NT2/D1 (cell line): Measurements from ENCODE around the gene ERGIC1.
"Not testable (repeated sequence)": the region's sequence is repeated elsewhere in the genome, so short reads cannot be mapped to it uniquely, and the experiment has no call there.

Experiments used
- DNase-seq: peaks from one replicate; pipeline ENCODE4 v3.0.0-alpha.2; 2011; ENCODE audit warnings: low read depth, low spot score
- H3K27me3 ChIP-seq: 2 replicates; pipeline ENCODE4 v1.6.0; 2011; ENCODE audit warnings: mild to moderate bottlenecking; ENCODE audit not compliant: insufficient read length, insufficient read depth
- H3K36me3 ChIP-seq: 2 replicates; pipeline ENCODE4 v1.6.1; 2011; ENCODE audit warnings: mild to moderate bottlenecking, low read length, mixed read lengths; ENCODE audit not compliant: insufficient read depth, insufficient read length
- H3K4me1 ChIP-seq: 2 replicates; pipeline ENCODE4 v1.5.1; 2011; ENCODE audit not compliant: insufficient read depth, insufficient read length
- H3K4me3 ChIP-seq: 2 replicates; pipeline ENCODE4 v1.5.1; 2011; ENCODE audit warnings: low read depth; ENCODE audit not compliant: insufficient read length
- H3K9ac ChIP-seq: 2 replicates; pipeline ENCODE4 v1.6.0; 2011; ENCODE audit warnings: low read depth; ENCODE audit not compliant: insufficient read length
- H3K9me3 ChIP-seq: 2 replicates; pipeline ENCODE4 v1.5.1; 2011; ENCODE audit warnings: mild to moderate bottlenecking, low read length; ENCODE audit not compliant: insufficient read depth
- SUZ12 ChIP-seq: IDR thresholded peaks from 2 replicates; pipeline ENCODE4 v1.6.1; 2011; ENCODE audit not compliant: insufficient read length, insufficient read depth; ENCODE audit errors: extremely low read depth
- YY1 ChIP-seq: IDR thresholded peaks from 2 replicates; pipeline ENCODE4 v1.6.1; 2011; ENCODE audit not compliant: insufficient read length, insufficient read depth
- ZNF274 ChIP-seq: IDR thresholded peaks from 2 replicates; pipeline ENCODE4 v1.6.1; 2011; ENCODE audit warnings: mild to moderate bottlenecking, low read depth, low read length

ERGIC1 gene

DNA sequence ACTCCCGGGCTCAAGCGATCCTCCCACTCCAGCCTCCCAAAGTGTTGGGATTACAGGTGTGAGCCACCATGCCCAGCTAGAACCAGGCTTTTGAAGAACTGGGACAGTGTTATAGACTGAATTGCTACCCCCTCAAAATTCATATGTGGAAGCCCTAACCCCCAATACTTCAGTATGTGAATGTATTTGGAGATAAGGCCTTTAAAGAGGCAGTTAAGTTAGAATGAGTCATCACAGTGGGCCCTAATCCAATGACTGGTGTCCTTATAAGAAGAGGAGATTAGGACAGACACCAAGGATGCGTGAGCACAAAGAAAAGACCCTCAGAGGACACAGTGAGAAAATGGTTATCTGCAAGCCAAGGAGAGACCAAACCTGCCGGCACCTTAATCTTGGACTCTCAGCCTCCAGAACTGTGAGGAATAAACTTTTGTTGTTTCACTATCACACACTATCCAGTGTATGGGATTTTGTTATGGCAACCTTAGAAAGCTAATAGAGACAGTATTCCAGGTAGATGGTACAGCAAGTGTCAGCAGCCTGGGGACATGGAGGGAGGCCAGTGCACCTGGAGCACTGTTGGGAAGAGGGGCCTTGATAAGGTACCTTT lies 31.4 kb upstream of the ERGIC1 start:
- no peaks in the 10 kb centered on the region for H3K27me3 ChIP-seq
- H3K9ac ChIP-seq = no peak overlapping the region
- no peak overlapping the region for H3K4me3 ChIP-seq
- H3K9me3 ChIP-seq = no peaks in the 10 kb centered on the region
- peaks cover 4% of the 10 kb centered on the region for H3K4me1 ChIP-seq
- TF ChIP-seq ZNF274 (no peak), YY1 (no peak), SUZ12 (no peak)
- DNase-seq = no peak
- H3K36me3 ChIP-seq = no peaks in the 10 kb centered on the region

DNA sequence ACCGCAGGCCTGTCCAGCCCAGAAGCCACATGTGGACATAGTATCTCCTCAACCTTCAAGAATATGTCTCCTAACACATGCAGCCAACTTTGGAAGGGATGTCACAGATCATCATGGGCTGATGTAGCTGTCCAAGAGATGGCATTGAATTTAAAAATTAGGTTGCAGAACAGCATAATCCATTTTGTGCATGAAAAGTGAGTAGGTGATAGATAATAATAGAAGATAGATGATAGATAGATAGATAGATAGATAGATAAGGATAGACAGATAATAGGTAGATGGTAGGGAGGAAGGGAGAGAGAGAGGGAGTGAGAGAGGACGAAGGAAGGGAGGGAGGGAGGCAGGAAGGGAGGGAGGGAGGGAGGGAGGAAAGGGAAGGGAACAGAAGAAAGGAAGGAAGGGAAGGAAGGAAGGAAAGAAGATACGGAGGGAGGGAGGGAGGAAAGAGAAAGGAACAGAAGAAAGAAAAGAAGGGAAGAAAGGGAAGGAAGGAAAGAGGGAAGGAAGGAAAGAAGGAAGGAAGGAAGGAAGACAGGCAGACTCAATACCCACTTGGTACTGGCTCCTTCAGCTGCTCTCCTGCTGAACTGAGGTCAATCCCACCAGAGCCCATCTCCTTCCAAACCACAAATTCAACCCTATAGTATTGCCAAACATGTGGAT lies 28.9 kb upstream of the ERGIC1 start:
- H3K4me3 ChIP-seq = no peak overlapping the region
- peaks cover 2% of the 10 kb centered on the region for H3K4me1 ChIP-seq
- TF ChIP-seq SUZ12 = no peak
- TF ChIP-seq YY1 = no peak
- TF ChIP-seq ZNF274 = no peak
- H3K36me3 ChIP-seq = no peaks in the 10 kb centered on the region
- no peak overlapping the region for H3K9ac ChIP-seq
- no peaks in the 10 kb centered on the region for H3K27me3 ChIP-seq
- DNase-seq = no peak
- H3K9me3 ChIP-seq = 0 out of 2 replicates have a peak, but pooled peaks cover 7% of the 10 kb centered on the region

GRCh38 chr5:172805736-172806255 lies 28.3 kb upstream of the ERGIC1 start:
- no peaks in the 10 kb centered on the region for H3K27me3 ChIP-seq
- H3K9ac ChIP-seq = no peak overlapping the region
- no peak for DNase-seq
- H3K9me3 ChIP-seq = 0 out of 2 replicates have a peak, but pooled peaks cover 7% of the 10 kb centered on the region
- TF ChIP-seq SUZ12 = no peak
- no peak for TF ChIP-seq ZNF274
- TF ChIP-seq YY1 = no peak
- H3K36me3 ChIP-seq = no peaks in the 10 kb centered on the region
- H3K4me3 ChIP-seq = no peak overlapping the region
- H3K4me1 ChIP-seq = no peaks in the 10 kb centered on the region

DNA sequence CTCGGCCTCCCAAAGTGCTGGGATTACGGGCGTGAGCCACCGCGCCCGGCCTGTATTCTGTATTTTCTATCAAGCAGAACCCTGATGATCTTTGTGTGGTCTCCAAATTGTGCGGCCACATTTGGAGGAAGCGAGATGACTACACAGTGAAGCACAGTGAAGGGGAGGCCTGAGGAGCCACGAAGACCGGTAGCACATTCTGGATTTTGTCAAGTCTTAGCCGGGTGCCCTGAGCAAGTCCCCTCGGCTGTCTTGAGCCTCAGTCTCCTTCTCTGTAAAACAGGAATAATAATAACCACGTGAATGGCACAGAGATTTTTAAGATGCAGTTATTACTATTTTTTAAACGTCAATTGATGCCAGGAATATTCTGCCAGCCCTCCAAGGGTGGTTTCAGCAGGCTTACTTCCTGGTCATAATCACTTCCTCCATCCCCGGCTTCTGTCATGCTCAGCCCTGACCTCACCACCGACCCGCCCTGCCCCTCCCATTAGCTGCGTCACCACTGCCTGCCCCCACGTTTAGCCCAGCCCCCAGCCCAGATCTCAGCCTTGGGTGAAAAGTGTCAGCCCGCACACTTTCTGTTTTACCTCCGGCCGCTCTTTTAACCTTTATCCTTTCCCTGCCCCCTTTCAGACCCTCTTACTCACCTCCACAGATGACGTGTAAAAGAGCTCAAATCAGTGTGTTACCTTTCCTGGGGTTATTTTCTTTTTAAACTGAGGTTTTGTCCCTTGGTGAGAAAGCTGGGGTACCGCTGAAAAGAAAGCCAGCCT lies 27.0 kb upstream of the ERGIC1 start:
- DNase-seq = no peak
- H3K27me3 ChIP-seq = no peaks in the 10 kb centered on the region
- TF ChIP-seq SUZ12 (no peak), YY1 (no peak)
- H3K36me3 ChIP-seq = no peaks in the 10 kb centered on the region
- H3K9ac ChIP-seq = no peak overlapping the region
- H3K9me3 ChIP-seq = 0 out of 2 replicates have a peak, but pooled peaks cover 7% of the 10 kb centered on the region
- no peak overlapping the region for H3K4me3 ChIP-seq
- H3K4me1 ChIP-seq = no peaks in the 10 kb centered on the region

- no peak overlapping the region for H3K9ac ChIP-seq
- TF ChIP-seq YY1 (no peak), ZNF274 (no peak), SUZ12 (no peak)
- no peaks in the 10 kb centered on the region for H3K4me1 ChIP-seq
- H3K4me3 ChIP-seq = no peak overlapping the region
- no peaks in the 10 kb centered on the region for H3K36me3 ChIP-seq
- no peaks in the 10 kb centered on the region for H3K27me3 ChIP-seq
- H3K9me3 ChIP-seq = 0 out of 2 replicates have a peak, but pooled peaks cover 7% of the 10 kb centered on the region
- no peak for DNase-seq
These were observed 26.2 kb upstream of the ERGIC1 start for GRCh38 chr5:172807766-172808311.

GRCh38 chr5:172809774-172810173 lies 24.3 kb upstream of the ERGIC1 start:
- no peaks in the 10 kb centered on the region for H3K27me3 ChIP-seq
- no peak for TF ChIP-seq SUZ12
- no peak for TF ChIP-seq ZNF274
- TF ChIP-seq YY1 = no peak
- H3K9ac ChIP-seq = no peak overlapping the region

DNA sequence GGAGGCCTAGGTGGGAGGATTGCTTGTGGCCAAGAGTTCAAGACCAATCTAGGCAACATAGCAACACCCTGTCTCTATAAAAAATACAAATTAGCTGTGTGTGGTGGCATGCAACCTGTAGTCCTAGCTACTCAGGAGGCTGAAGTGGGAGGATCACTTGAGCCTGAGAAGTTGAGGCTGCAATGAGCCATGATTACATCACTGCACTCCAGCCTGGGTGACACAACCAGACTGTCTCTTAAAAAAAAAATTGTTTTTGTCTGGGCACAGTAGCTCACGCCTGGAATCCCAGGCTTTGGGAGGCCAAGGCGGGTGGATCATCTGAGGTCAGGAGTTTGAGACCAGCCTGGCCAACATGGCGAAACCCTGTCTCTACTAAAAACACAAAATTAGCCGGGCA lies 23.1 kb upstream of the ERGIC1 start:
- not testable (repeated sequence) for DNase-seq, H3K4me3 ChIP-seq, H3K9me3 ChIP-seq, H3K4me1 ChIP-seq, H3K27me3 ChIP-seq, H3K36me3 ChIP-seq, H3K9ac ChIP-seq

More at GRCh38 chr5:172809774-172810173, 24.3 kb upstream of the ERGIC1 start:
- H3K36me3 ChIP-seq = no peaks in the 10 kb centered on the region
- no peak for DNase-seq
- H3K4me1 ChIP-seq = no peaks in the 10 kb centered on the region
- 0 out of 2 replicates have a peak, but pooled peaks cover 7% of the 10 kb centered on the region for H3K9me3 ChIP-seq
- H3K4me3 ChIP-seq = no peak overlapping the region
